ENCODE data around the gene CNKSR1.

CNKSR1 gene

GRCh38 chr1:26164861-26165842 is 12.1 kb upstream of the CNKSR1 start:
- TF ChIP-seq CTCF (IDR thresholded peaks at IDR 0.05; ENCODE audit: extremely low read depth, insufficient read depth, missing control alignments): no peak
- DNase-seq (ENCODE audit: low spot score): no peak
- in situ Hi-C loops (cut with MboI; ENCODE audit: low pct_unique_long_range_greater_than_20kb, low sequenced_read_pairs, unreplicated experiment): no loop called here

GRCh38 chr1:26166719-26167281 is 10.5 kb upstream of the CNKSR1 start:
- in situ Hi-C loops (cut with MboI; ENCODE audit: low pct_unique_long_range_greater_than_20kb, low sequenced_read_pairs, unreplicated experiment): no loop called here
- no peak for TF ChIP-seq CTCF (IDR thresholded peaks at IDR 0.05; ENCODE audit: extremely low read depth, insufficient read depth, missing control alignments)
- no peak for DNase-seq (ENCODE audit: low spot score)

- DNase-seq (ENCODE audit: low spot score): no peak
- TF ChIP-seq CTCF (IDR thresholded peaks at IDR 0.05; ENCODE audit: extremely low read depth, insufficient read depth, missing control alignments): no peak
- in situ Hi-C loops (cut with MboI; ENCODE audit: low pct_unique_long_range_greater_than_20kb, low sequenced_read_pairs, unreplicated experiment): no loop called here
Measured at GRCh38 chr1:26168410-26169197, 8.7 kb upstream of the CNKSR1 start, which contains the start of gene C1orf232. TSS of gene C1orf232 (minus strand) at chr1:26168963. CDS start at chr1:26168499, 464 bp downstream.

- TF ChIP-seq CTCF (IDR thresholded peaks at IDR 0.05; ENCODE audit: extremely low read depth, insufficient read depth, missing control alignments): no peak
- DNase-seq (ENCODE audit: low spot score): no peak
- in situ Hi-C loops (cut with MboI; ENCODE audit: low pct_unique_long_range_greater_than_20kb, low sequenced_read_pairs, unreplicated experiment): no loop called here
Measured at GRCh38 chr1:26169198-26169554, 8.1 kb upstream of the CNKSR1 start.

- TF ChIP-seq CTCF (IDR thresholded peaks at IDR 0.05; ENCODE audit: extremely low read depth, insufficient read depth, missing control alignments): peak; percentile 97
- peak; percentile 100 for DNase-seq (ENCODE audit: low spot score)
- in situ Hi-C loops (cut with MboI; ENCODE audit: low pct_unique_long_range_greater_than_20kb, low sequenced_read_pairs, unreplicated experiment): no loop called here
Measured at GRCh38 chr1:26169669-26170471, 7.4 kb upstream of the CNKSR1 start, which contains the start of gene ZNF593. TSS of gene ZNF593 (plus strand) at chr1:26169908. CDS start at chr1:26169984, 76 bp downstream.

Data from GM13977 (cell line).